GM19043 (cell line): ENCODE measurements around the gene NKAPL.
"Not testable (repeated sequence)": the region's sequence is repeated elsewhere in the genome, so short reads cannot be mapped to it uniquely, and the experiment has no call there.

ENCODE experiments used
- ATAC-seq: cut with Tn5 transposase; IDR thresholded peaks from one replicate; pipeline ENCODE4 v1.9.1; 2021; ENCODE audit warnings: low read depth; ENCODE audit not compliant: unreplicated experiment

NKAPL gene

DNA sequence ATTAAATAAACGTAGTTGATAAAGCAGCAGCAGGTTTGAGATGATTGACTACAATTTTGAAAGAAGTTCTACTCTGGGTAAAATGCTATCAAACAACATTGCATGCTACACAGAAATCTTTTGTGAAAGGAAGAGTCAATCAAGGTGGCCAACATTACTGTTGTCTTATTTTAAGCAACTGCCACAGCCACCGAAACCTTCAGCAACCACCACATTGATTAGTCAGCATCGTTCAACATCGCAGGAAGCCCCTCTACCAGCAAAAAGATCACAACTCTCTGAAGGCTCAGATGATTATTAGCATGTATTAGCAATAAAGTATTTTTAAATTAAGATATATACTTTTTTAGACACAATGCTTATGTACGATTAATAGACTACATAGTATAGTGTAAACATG is 36.2 kb downstream of the NKAPL start:
- ATAC-seq: no peak

DNA sequence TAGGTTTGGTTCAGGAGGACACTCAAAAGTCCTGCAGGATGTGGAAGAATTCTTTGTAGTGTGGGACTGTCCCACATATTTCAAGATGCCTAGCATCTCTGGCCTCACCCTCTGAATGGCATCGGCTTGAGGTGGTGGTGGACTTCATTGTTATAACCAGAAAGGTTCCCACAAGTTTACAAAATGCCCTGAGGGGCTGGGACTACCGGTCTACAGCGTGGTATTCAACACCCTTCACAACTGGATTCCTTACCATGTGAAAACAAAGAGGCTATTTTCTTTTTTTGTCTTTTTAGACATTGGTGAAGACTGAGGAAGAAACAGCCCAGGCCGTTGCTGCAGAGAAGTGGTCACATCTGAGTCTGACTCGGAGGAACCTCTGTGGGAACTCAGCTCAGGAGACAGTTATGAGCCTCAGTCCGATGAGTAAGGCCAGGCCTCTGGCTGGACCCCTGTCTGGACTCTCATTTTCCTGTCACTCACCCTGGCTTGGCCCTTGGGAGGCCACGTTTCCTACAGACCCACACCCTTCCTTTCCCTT is 37.5 kb downstream of the NKAPL start:
- ATAC-seq: no peak

DNA sequence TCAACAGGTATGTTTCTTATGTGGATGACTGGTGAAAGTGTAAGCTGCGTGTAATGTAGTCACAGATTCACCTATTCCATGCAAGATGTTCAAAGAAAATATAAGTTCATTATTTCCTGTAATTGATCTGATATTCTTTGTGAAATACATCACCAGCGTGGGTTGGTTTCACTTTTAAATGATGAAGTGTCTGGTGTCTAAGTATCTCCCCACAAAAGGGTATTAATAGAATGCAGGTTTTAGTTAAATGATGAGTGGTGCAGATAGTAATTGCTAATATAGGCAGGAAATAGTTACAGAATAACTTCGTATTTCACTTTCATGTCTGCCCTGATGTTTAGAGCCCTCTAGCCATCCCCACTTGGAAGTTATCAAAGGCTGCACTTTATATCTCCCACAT is 44.5 kb downstream of the NKAPL start:
- ATAC-seq: peak; percentile 83

DNA sequence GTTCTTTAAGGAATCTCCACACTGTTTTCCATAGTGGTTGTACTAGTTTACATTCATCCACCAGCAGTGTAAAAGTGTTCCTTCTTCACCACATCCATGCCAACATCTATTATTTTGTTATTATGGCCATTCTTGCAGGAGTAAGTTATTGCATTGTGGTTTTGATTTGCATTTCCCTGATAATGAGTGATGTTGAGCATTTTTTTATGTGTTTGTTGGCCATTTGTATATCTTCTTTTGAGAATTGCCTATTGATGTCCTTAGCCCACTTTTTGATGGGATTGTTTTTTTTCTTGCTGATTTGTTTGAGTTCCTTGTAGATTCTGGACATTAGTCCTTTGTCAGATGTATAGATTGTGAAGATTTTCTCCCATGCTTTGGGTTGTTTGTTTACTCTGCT is 47.3 kb downstream of the NKAPL start:
- not testable (repeated sequence) for ATAC-seq
